Frontal cortex (tissue), 4 donors: ENCODE data around the gene CBLC. TPM values are rescaled to one million over a fixed set of nuclear protein-coding genes. Genes with fewer than 3 reads are reported as not detected.
A peak's percentile ranks its signal among the peaks of the same experiment; 100 is the strongest.

Experiments used
- DNase-seq, 2 donors: peaks; one replicate each; pipeline ENCODE4 v3.0.0; 2012; ENCODE audit warnings: low spot score in 2 of 2
- FAIRE-seq: peaks from 2 replicates; lab custom pipeline; 2012; peaks lifted over from hg19 to GRCh38; lab: Jason Lieb, UNC
- total RNA-seq: library from RNA; depleted of rRNA; stranded (reverse); fragments of >200 nt; gene quantifications from one replicate; pipeline ENCODE4 v1.2.3, GENCODE V29; 2014
- donor health status: control.
- donor health status: control.
- donor health status: control.

The CBLC gene
- total RNA-seq, 1 donor from 2014 or later: not detected

DNA sequence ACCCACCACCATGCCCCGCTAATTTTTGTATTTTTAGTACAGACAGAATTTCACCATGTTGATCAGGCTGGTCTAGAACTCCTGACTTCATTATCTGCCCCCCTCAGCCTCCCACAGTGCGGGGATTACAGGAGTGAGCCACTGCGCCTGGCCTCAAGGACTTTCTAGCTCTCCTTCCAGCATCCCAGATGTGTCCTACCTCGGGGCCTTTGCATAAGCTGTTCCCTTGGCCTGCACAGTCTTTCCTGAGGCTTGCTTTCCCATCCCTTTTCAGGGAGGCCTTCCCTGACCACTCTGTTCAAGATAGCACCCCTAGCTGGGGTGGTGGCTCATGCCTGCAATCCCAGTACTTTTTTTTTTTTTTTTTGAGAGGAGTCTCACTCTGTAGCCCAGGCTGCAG is 16.9 kb downstream of the CBLC start:
- DNase-seq (no peak), FAIRE-seq (no peak)

DNA sequence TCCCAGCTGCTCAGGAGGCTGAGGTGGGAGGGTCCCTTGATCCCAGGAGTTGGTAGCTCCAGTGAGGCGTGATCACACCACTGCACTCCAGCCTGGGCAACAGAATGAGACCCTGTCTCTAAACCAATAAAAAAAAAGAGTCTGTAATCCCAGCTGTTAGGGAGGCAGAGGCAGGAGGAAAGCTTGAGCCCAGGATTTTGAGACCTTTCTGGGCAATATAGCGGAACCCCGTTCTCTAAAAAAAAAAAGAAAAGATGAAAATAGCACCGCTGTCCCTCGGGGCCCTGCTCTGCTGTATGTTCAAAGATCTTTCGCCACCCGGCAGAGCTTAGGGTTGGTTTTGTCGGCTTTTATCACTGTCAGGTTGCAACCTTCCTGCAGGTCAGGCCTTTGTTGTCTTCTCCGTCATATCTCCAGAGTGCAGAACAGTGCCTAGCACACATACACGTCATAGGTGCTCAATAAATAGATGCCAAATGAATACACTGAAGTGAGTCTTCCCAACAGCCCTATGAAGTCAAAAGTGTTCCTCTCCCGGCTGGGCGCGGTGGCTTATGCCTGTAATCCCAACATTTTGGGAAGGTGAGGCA is 17.8 kb downstream of the CBLC start:
- no peak for FAIRE-seq
- DNase-seq: no peak

DNA sequence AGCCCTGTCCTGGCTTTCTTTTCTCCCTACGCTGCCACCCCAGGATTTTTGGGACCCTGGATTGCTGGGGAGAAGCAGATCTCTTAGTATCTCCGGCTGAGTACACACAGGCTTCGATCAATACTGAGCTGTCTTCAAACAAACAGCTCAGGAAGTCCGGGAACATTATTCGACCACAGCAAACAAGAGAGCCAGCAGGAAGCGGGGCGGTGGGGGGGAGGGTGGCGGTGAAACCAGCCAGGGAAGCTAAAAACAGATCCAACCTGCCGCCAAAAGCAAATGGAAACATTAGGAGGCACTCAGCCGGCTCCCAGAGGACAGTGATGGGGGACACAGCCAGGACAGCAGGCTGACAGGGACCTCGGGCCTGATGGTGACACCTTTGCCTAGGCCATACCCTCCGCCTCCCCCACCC is 19.0 kb downstream of the CBLC start:
- FAIRE-seq (no peak), DNase-seq (peak in 1 of 2 donors; percentile 49)

DNA sequence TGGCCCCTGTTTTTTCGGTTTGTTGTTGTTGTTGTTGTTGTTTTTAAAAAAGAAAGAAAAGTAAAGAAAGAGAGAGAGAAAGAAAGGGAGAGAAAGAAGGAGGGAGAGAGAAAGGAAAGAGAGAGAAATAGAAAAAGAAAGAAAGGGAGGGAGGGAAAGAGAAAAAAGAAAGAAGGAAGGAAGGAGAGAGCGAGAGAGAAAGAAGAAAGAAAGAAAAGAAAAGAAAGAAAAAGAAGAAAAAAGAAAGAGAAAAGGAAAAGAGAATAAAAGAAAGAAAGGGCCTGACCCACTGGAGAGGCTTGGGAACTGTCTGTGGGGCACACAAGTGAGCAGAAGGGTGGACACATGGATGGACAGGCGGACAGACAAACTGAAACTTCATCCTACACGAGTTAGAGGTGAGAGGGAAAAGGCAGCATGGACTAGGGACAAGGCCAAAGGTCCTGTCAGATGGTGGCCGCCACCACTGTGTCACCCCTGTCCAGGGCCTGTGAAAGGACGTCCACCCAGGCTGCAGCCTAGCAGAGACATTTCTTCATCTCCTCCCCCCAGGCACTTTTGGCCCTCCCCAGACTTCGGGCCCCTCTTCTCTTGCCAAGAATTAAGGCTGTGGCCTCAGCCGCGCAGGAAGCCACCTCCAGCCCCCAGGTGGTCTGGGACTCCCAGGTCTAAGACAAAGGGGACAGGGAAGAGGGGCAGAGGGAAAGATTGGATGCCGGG is 22.1 kb downstream of the CBLC start:
- no peak for DNase-seq

DNA sequence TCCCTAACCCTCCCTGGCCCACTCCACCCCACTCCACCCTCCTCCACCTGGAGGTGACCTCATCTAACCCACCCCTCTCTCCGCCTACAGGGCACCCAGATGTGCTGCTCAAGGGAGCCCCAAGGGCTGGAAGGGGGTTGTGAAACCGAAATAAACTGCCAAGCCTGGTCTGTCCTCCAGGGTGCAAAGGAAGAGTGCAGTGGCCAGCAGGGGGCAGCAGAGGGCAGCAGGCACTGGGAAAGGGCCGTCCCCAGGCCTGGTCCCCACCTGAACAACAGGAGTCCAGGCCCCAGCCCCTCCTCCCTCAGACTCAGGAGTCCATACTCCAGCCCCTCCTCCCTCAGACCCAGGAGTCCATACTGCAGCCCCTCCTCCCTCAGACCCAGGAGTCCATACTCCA is 22.8 kb downstream of the CBLC start:
- FAIRE-seq: no peak

More for the DNA sequence above, 22.1 kb downstream of the CBLC start:
- no peak for FAIRE-seq

DNA sequence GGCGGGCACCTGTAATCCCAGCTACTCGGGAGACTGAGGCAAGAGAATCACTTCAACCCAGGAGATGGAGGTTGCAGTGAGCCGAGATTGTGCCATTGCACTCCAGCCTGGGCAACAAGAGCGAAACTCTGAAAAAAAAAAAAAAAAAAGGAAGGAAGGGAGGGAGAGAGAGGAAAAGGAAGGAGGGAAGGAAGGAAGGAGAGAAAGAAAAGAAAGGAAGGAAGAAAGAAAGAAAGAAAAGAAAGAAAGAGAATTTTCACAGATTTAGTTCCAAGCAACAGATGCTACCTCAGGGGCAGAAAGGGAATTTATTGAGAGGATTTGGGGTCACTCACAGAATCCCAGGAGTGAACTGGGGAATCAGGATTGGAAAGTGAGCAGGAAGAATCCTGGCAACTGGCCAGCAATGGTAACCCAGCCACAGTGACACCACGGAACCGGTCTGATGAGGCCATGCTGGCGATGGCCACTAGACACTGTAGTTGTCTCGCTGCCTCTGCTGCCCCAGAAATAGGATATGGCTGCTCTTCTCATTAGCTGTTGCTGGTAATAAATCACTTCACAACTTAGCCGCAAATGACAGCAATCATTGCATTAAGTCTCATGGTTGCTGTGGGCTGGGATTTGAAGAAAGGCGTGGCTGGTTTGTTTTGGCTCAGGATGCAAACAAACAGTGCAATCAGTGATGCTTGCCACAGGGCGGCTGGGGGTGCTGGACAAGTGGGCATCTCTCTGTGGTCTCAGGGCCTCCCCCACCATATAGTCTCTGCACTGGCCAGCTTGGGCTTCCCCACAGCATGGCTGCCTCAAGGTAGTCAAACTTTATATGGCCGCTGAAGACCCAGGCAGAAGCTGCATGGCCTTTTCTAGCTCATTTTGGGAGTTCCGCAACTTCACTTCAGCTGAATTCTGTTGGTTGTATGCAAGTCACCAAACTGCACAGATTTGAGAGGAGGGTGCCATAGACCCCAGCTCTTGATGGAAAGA is 26.0 kb downstream of the CBLC start:
- FAIRE-seq: no peak
- DNase-seq: no peak

More for the DNA sequence above, 22.8 kb downstream of the CBLC start:
- DNase-seq: peak in 1 of 2 donors; percentile 87

DNA sequence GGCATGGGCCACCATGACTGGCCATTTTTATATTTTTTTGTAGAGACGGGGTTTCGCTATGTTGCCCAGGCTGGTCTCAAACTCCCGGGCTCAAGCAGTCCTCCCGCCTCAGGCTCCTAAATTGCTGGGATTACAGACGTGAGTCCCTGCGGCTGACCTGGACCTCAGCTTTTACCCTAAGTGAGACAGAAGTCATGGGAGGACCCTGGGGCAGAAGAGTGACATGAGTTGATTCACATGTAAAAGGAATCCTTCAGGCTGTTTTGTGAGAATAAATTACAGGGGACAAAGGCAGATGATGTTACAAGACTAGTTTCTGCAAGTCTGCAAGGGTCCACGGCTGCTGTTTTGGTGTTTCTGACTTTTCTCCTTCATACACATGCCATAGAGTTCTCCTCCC is 28.6 kb downstream of the CBLC start:
- no peak for FAIRE-seq

DNA sequence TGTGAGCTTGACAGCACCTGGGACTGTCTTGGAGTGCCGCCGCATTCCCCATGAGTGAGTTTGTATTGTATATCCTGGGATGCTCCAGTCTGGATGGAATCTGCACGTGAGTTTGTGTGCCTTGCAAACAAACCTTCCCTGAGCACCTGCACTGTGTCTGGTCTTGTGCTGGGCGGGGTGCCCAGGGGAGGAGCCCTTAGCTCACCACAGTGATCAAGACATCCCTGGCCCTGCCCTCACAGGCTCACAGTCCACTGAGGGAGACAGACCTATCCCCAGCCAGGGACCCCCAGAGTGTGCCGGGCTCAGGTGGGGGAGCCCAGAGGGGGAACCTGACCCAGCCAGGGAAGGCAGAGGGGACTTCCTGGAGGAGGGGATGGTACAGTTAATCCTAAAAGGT is 29.5 kb downstream of the CBLC start:
- DNase-seq (no peak), FAIRE-seq (no peak)

More for the DNA sequence above, 28.6 kb downstream of the CBLC start:
- no peak for DNase-seq

DNA sequence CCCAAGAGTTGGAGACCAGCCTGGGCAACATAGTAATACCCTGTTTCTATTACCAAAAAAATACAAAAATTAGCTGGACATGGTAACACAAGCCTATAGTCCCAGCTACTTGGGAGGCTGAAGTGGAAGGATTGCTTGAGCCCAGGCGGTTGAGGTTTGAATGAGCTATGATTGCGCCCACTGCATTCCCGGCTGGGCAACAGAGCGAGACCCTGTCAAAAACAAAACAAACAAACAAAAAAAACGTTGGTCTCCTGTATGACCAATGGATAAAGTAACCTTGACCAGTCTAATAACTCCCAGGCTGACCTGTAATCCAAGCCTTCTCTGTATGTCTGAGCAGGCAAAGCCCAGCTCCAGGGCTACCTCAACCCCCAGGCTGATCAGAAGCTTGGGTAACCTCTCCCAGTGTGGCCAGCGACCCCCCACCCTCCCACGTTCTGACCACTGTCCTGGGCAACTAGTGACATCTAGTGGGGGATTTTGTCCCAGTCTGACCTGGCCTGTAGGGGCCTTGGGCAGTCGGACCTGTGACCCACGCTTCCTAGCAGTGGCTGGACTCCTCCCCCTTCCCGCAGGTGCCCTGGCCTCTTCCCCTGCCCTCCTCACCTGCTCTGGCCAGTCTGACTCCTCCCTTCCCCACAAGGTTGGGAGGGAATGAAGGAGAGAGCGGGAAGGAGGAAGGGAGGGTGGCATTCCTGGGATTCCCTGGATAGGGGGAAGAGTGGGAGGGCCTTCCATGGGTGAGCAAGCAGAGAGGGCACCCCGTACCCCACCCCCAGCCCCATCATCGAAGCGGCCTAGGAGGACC is 30.2 kb downstream of the CBLC start:
- FAIRE-seq (no peak), DNase-seq (peak in 1 of 2 donors; percentile 63)

DNA sequence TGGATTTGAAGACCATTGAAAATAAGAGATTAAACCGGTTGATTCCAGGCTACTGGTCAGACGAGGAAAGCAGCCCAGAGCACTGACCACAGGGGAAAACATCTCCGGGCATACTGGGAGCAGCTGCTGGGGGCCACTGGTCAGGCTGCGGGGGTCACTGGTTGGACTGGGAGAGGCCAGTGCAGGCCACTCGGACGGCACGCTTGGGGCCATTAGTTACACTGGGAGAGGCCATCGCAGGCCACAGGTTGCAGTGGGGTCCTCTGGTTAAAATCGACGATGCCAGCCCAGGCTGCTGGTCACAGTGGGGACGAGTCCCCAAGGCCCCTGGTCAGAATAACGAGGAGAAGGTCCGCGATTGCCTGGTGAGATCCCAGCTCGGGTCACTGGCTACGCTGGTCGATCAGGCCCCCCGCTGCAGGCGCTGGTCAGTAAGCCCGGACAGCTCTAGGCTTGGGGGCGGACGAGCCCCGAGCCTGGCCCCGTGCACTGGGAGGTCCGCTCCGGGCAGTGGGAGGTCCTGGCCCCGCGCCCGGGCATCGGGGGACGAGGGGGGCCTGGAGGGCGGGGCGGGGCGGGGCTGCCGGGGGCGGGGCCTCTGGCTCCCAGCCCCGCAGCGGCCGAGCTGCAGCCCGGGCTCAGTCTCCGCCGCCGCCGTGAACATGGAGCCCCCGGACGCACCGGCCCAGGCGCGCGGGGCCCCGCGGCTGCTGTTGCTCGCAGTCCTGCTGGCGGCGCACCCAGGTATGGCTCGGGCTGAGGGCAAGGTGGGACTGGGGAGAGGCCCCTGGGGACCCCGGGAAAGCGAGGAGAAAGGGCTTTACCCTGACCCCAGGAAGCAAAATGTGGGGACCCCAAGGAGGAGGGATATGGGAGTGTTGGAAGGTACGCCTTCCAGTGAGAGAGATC is 31.0 kb downstream of the CBLC start, which contains the start of gene BCAM:
TSS of gene BCAM (plus strand) at position 641 of the 909 bp plus-strand sequence. CDS start at position 663, 22 bp downstream.
- FAIRE-seq: no peak
- peak; percentile 83 to 93 for DNase-seq

DNA sequence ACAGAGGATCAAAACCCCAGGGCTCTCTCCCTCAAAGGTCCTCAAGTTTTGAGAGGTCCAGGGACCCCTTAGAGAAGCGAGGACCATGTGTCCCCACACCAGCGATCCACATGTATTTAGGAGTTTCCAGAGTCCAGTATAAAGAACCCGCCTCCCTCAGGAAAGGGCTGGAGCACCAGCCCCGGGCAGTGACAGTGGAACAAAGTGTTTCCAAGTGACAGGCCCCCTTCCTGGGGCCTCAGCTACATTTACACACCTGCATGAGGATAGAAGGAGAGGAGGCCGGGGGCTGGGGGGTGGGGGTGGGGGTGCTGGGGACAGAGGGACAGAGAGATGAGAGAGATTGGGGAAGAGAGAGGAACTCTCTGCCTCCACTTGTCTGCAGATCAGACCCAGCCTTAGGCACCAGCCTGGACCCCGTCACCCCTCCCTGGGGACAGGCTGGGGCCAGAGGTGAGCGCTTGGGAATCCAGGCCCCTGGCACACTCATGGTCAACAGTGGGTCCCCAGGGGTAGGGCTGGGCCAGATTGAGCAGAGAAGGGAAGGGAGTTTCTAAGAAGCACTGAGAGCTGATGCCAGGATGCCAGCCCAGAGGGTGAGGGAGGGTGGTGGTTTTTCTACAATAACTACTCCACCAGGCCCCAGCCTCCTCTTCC is 32.0 kb downstream of the CBLC start:
- FAIRE-seq: no peak
- no peak for DNase-seq

DNA sequence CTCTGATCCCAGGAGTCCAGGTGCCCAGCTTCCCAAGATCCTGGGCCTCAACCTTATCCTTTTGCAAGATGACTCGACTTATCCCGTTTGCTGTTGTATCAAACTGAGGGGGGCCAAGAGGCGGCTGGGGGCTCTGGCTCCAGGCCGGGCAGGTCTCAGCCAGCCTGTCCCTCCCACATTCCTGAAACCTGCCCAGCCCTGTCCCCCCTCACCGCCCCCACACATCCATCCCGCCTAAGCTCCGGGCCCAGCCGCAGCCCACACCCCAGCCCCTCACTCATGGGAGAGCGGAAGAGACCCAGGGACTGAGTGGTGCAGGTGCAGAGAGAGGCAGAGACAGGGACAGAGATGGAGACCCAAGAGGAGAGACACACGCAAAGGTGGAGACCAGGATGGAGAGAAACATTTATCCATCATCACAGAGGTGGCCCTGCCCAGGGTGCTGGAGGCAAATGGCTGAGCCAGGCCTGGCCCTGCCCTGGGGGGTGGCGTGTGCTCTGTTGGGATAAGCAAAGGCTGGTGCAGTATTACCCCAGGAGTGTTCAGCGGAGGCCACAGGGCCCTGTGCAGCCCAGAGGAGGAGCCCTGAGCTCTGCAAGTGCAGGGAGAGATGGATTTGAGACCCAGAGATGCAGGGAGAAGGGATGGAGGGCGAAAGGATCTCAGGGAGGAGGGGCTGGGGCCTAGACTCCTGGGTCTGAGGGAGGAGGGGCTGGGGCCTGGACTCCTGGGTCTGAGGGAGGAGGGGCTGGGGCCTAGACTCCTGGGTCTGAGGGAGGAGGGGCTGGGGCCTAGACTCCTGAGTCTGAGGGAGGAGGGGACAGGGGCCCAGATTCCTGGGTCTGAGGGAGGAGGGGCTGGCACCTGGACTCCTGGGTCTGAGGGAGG is 32.8 kb downstream of the CBLC start:
- FAIRE-seq: no peak
- no peak for DNase-seq

DNA sequence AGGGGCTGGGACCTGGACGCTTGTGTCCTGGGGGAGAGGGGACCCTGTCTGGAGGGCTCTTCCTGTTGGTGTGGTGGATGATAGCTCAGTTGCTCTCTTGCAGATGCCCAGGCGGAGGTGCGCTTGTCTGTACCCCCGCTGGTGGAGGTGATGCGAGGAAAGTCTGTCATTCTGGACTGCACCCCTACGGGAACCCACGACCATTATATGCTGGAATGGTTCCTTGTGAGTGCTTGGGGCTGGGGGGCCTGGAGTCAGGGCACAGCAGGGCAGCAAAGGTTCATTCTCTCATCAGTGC is 33.4 kb downstream of the CBLC start:
- DNase-seq (no peak), FAIRE-seq (no peak)

DNA sequence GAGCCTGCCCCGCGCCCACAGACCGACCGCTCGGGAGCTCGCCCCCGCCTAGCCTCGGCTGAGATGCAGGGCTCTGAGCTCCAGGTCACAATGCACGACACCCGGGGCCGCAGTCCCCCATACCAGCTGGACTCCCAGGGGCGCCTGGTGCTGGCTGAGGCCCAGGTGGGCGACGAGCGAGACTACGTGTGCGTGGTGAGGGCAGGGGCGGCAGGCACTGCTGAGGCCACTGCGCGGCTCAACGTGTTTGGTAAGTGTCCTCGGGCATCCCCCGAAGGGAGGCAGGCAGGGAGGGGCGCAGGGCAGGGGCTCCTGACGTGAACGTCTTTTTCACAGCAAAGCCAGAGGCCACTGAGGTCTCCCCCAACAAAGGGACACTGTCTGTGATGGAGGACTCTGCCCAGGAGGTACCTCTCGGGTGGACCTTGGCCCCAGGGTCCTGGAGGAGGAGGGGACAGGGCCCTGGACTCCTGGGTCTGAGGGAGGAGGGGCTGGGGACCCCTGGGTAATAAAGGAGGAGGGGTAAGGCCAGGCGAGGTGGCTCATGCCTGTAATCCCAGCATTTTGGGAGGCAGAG is 34.5 kb downstream of the CBLC start:
- DNase-seq (no peak), FAIRE-seq (no peak)

DNA sequence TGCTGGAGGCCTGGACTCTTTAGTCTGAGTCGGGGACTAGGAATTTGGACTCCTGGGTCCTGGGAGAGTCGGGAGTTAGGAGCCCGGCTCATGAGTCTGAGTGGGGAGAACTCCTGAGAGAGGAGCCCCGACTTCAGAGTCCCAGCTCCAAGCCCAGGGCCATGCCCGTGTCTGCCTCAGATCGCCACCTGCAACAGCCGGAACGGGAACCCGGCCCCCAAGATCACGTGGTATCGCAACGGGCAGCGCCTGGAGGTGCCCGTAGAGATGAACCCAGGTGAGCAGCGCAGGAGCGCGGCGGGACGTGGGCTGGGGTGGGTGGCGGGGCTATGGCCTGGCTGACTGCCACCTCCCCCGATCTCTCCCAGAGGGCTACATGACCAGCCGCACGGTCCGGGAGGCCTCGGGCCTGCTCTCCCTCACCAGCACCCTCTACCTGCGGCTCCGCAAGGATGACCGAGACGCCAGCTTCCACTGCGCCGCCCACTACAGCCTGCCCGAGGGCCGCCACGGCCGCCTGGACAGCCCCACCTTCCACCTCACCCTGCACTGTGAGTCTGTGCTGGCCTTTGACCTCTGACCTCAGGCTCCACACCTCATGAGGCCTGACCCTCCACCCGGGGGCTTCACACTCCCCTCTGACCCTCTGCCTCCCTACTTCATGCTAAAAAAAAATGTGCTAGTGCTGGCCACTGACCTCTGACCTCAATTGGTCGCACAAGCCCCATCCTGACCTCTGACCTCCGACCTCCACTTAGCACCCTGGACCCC is 35.6 kb downstream of the CBLC start:
- FAIRE-seq: no peak
- no peak for DNase-seq

DNA sequence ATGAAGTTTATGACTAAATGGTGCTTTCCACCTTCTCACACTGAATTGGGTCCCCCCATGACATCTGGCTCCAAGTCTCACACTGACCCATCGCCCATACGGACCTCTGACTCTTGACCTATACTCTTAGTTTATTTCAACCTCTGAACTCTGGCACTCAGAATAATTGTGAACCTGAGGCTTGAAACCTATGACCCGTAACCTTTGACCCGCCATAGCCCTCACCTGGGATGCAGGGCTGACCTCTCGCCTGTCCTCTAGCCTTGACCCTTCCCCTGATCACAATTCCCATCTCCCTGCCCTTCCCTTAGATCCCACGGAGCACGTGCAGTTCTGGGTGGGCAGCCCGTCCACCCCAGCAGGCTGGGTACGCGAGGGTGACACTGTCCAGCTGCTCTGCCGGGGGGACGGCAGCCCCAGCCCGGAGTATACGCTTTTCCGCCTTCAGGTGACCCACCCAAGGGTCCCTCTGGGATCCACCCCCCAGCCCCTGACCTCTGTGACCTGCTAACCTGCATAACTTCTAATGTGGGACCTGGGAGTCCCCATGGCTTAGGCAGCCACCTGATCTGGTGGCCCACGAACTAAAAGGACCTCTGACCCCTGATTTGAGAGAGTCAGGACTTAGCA is 36.3 kb downstream of the CBLC start:
- FAIRE-seq: no peak
- DNase-seq: no peak
